ENCODE results near the gene SLC7A6. TPM values are rescaled to one million over a fixed set of nuclear protein-coding genes. Genes with fewer than 3 reads are reported as not detected.

The SLC7A6 gene
- total and polyA plus RNA-seq, 2 of the 13 experiments (the other 11 are each of a cell fraction or from before 2014, with no cell fraction given) = 35.8 to 70.8 TPM

- TF ChIP-seq BRCA1 (CRISPR knock-in tag; IDR thresholded peaks at IDR 0.05) = peak; percentile 64; the same call in 1 of the 2 replicates
- no peak for TF ChIP-seq FOXC1 (CRISPR knock-in tag; IDR thresholded peaks at IDR 0.05; ENCODE audit: borderline replicate concordance)
- 0 out of 2 replicates have a peak, but pooled peaks have one; percentile 14 for TF ChIP-seq GATA4 (IDR thresholded peaks at IDR 0.05; ENCODE audit: borderline replicate concordance, low read depth)
- TF ChIP-seq ARNTL (CRISPR knock-in tag; IDR thresholded peaks at IDR 0.05) = peak; percentile 98
- TF ChIP-seq TBL1XR1 (IDR thresholded peaks at IDR 0.05; ENCODE audit: borderline replicate concordance, low read length, partially characterized antibody) = no peak
- TF ChIP-seq PAX8 (CRISPR knock-in tag; IDR thresholded peaks at IDR 0.05; ENCODE audit: borderline replicate concordance) = peak; percentile 39; the same call in 1 of the 2 replicates
- no peak for TF ChIP-seq KAT2B (IDR thresholded peaks at IDR 0.05; ENCODE audit: borderline replicate concordance, low read depth, low read length)
- no peak for TF ChIP-seq SP140L (CRISPR knock-in tag; IDR thresholded peaks at IDR 0.05; ENCODE audit: borderline replicate concordance)
- TF ChIP-seq NCOA2 (CRISPR knock-in tag; IDR thresholded peaks at IDR 0.05) = no peak; the same call in 1 of the 2 replicates
- TF ChIP-seq ZNF12 (CRISPR knock-in tag; IDR thresholded peaks at IDR 0.05) = 0 out of 2 replicates have a peak, but pooled peaks have one; percentile 2
- TF ChIP-seq REST (IDR thresholded peaks at IDR 0.05; ENCODE audit: borderline replicate concordance in 1 of 2, low read depth in 1 of 2, low read length in 2 of 2) = 0 out of 4 replicates have a peak, but pooled peaks of 1 of the 2 experiments have one; percentile 46
- no peak for TF ChIP-seq SRSF4 (IDR thresholded peaks at IDR 0.05; ENCODE audit: low read depth, low read length, poor library complexity, severe bottlenecking)
- no peak for TF ChIP-seq HDAC6 (IDR thresholded peaks at IDR 0.05; ENCODE audit: low read depth, low read length)
- TF ChIP-seq ZNF572 (CRISPR knock-in tag; IDR thresholded peaks at IDR 0.05) = peak; percentile 91; the same call in 1 of the 2 replicates
- TF ChIP-seq ETV5 (CRISPR knock-in tag; IDR thresholded peaks at IDR 0.05; ENCODE audit: borderline replicate concordance) = no peak; the same call in none of the 2 replicates
- no peak for TF ChIP-seq ATF6 (CRISPR knock-in tag; conservative IDR thresholded peaks at IDR 0.05)
- peak; percentile 5 for TF ChIP-seq XRCC5 (optimal IDR thresholded peaks at IDR 0.05; ENCODE audit: low read length)
Measured at GRCh38 chr16:68236137-68236825, 28.0 kb upstream of the SLC7A6 start (continued).
